ENCODE data around the gene MCC.

- TF ChIP-seq CTCF (IDR thresholded peaks at IDR 0.05; ENCODE audit: insufficient read depth, low read depth, low read length) (no peak), EZH2 (IDR thresholded peaks at IDR 0.05; ENCODE audit: insufficient read depth, low read length) (no peak)
Measured at GRCh38 chr5:113380807-113381326, 107.4 kb downstream of the MCC start.
